GM12891 (cell line): ENCODE data around the gene PAPPA2.

Experiments used
- POLR2A ChIP-seq: IDR thresholded peaks from 2 replicates; pipeline ENCODE4 v1.6.1; 2011; ENCODE audit warnings: low read depth, low read length, control low read depth
- POLR2AphosphoS5 ChIP-seq: IDR thresholded peaks from 2 replicates; pipeline ENCODE4 v1.6.1; 2011; ENCODE audit warnings: low read depth, low read length, control low read depth
- SPI1 ChIP-seq: IDR thresholded peaks from 2 replicates; pipeline ENCODE4 v1.6.1; 2011; ENCODE audit warnings: low read depth, low read length, control low read depth
- TAF1 ChIP-seq: IDR thresholded peaks from 2 replicates; pipeline ENCODE4 v1.6.1; 2011; ENCODE audit warnings: low read depth, low read length, control low read depth

GRCh38 chr1:176602388-176603004 lies 139.5 kb downstream of the PAPPA2 start:
- no peak for TF ChIP-seq POLR2A
- TF ChIP-seq POLR2AphosphoS5: no peak
- TF ChIP-seq SPI1: no peak
- no peak for TF ChIP-seq TAF1
